Naive thymus-derived CD4-positive, alpha-beta T cell (primary cell): ENCODE measurements around the gene SNUPN. TPM values are rescaled to one million over a fixed set of nuclear protein-coding genes. Genes with fewer than 3 reads are reported as not detected.
"Not testable (repeated sequence)": the region's sequence is repeated elsewhere in the genome, so short reads cannot be mapped to it uniquely, and the experiment has no call there.

Experiments
- ATAC-seq: fragments of 150-1000 bp; cut with Tn5 transposase; 2 replicates; pipeline ENCODE4 v1.10.0; 2021; ENCODE audit warnings: mild to moderate bottlenecking, moderate library complexity
- CTCF ChIA-PET: fragments of 350-600 bp; sonication (Branson Sonifier 250); formaldehyde crosslinking; loops from one replicate; lab custom pipeline; 2021; ENCODE audit warnings: antibody characterized with exemption; lab: Charles Lee
- POLR2A ChIA-PET: fragments of 350-600 bp; sonication (Branson Sonifier 250); formaldehyde crosslinking; loops from one replicate; lab custom pipeline; 2021; ENCODE audit warnings: antibody characterized with exemption, inconsistent platforms; lab: Charles Lee
- DNase-seq, 9 donors: peaks; one replicate each; pipeline versions ENCODE4 v3.0.0 to v3.0.0-alpha.2; 2020 to 2022; ENCODE audit warnings: mixed read lengths in 1 of 9
- H3K27ac ChIP-seq: one replicate; pipeline ENCODE4 v1.7.0; 2013; ENCODE audit warnings: mild to moderate bottlenecking, low read depth, low read length, moderate library complexity
- H3K27me3 ChIP-seq, 2 donors: one replicate each; pipeline ENCODE4 v1.7.0; 2013; ENCODE audit warnings: low read length in 2 of 2, mild to moderate bottlenecking in 2 of 2, moderate library complexity in 2 of 2; ENCODE audit not compliant: control insufficient read depth in 2 of 2, insufficient read depth in 2 of 2
- H3K36me3 ChIP-seq, 3 experiments: 1 replicate in 2 of 3; 2 replicates in 1 of 3; pipeline ENCODE4 v1.7.0; 2013; ENCODE audit warnings: low read length in 3 of 3, mild to moderate bottlenecking in 3 of 3, moderate library complexity in 1 of 3; ENCODE audit not compliant: insufficient read depth in 3 of 3, control insufficient read depth in 2 of 3
- H3K4me1 ChIP-seq, 2 donors: one replicate each; pipeline ENCODE4 v1.7.0; 2013; ENCODE audit warnings: low read length in 2 of 2, mild to moderate bottlenecking in 2 of 2, moderate library complexity in 1 of 2; ENCODE audit not compliant: control insufficient read depth in 2 of 2, insufficient read depth in 2 of 2
- H3K4me3 ChIP-seq: 2 replicates; pipeline ENCODE4 v1.7.0; 2013; ENCODE audit warnings: mild to moderate bottlenecking, low read length
- H3K9me3 ChIP-seq, 3 experiments: 1 replicate in 2 of 3; 2 replicates in 1 of 3; pipeline ENCODE4 v1.7.0; 2013; ENCODE audit warnings: low read length in 3 of 3; ENCODE audit not compliant: control insufficient read depth in 2 of 3
- H3K27ac Mint-ChIP-seq, 9 donors: one replicate each; pipeline ENCODE4 v1.8.0; 2020 to 2022; ENCODE audit warnings: mixed read lengths in 9 of 9, mild to moderate bottlenecking in 8 of 9, moderate library complexity in 5 of 9, inconsistent platforms in 2 of 9
- H3K27me3 Mint-ChIP-seq, 5 donors: one replicate each; pipeline ENCODE4 v1.8.0; 2021 to 2022; ENCODE audit warnings: mixed read lengths in 5 of 5, mild to moderate bottlenecking in 1 of 5
- H3K36me3 Mint-ChIP-seq, 5 donors: one replicate each; pipeline ENCODE4 v1.8.0; 2020 to 2022; ENCODE audit warnings: mixed read lengths in 5 of 5, mild to moderate bottlenecking in 3 of 5, inconsistent platforms in 1 of 5
- H3K4me1 Mint-ChIP-seq, 7 donors: one replicate each; pipeline ENCODE4 v1.8.0; 2020 to 2022; ENCODE audit warnings: mixed read lengths in 7 of 7, mild to moderate bottlenecking in 3 of 7, inconsistent platforms in 1 of 7
- H3K4me3 Mint-ChIP-seq, 10 donors: one replicate each; pipeline ENCODE4 v1.8.0; 2020 to 2022; ENCODE audit warnings: mild to moderate bottlenecking in 10 of 10, mixed read lengths in 10 of 10, moderate library complexity in 6 of 10, inconsistent platforms in 2 of 10
- H3K9me3 Mint-ChIP-seq, 11 donors: one replicate each; pipeline ENCODE4 v1.8.0; 2020 to 2022; ENCODE audit warnings: mixed read lengths in 11 of 11, mild to moderate bottlenecking in 4 of 11, inconsistent platforms in 1 of 11, moderate library complexity in 1 of 11
- intact Hi-C, 2 donors: fragments of 100-400 bp; cut with micrococcal nuclease; formaldehyde crosslinking; loops; one replicate each; pipeline ENCODE4 v1.15.1; 2023
- polyA plus RNA-seq, 2 donors: library from polyadenylated mRNA; unstranded; fragments of 300-500 nt; fragmentation: Illumina TruSeq; gene quantifications; one replicate each; pipeline ENCODE4 v1.2.3, GENCODE V29; 2021
- total RNA-seq, 6 experiments: library from RNA in 5 of 6; stranded (reverse) in 5 of 6; gene quantifications; 1 replicate in 5 of 6; 2 replicates in 1 of 6; pipeline ENCODE4 v1.2.3 and lab custom pipeline; 2021 to 2026

SNUPN gene
- total and polyA plus RNA-seq, 7 experiments from 2014 or later: 16.5 to 51.5 (median 22.6) TPM

- no peak overlapping the region for H3K27ac ChIP-seq
- Mint-ChIP-seq H3K36me3 (peaks cover 0 to 21% (median 0%) of the 10 kb centered on the region in 5 donors), H3K4me3 (no peak overlapping the region), H3K27me3 (no peaks in the 10 kb centered on the region), H3K9me3 (peaks cover 0 to 2% (median 0%) of the 10 kb centered on the region in 11 donors), H3K27ac (no peak overlapping the region), H3K4me1 (peaks cover 0 to 17% (median 10%) of the 10 kb centered on the region in 7 donors)
- no peaks in the 10 kb centered on the region for H3K27me3 ChIP-seq
- H3K4me3 ChIP-seq: no peak overlapping the region
- ChIA-PET CTCF (no interaction called here), POLR2A (interaction anchor here (1.2 kb wide), 1 partner anchor 12 kb away, joined by 3 read pairs; no protein-coding TSS in a partner anchor)
- H3K9me3 ChIP-seq: no peaks in the 10 kb centered on the region
- H3K4me1 ChIP-seq: peaks cover 5 to 7% of the 10 kb centered on the region in 2 donors
- ATAC-seq (no peak), DNase-seq (no peak)
- no peaks in the 10 kb centered on the region for H3K36me3 ChIP-seq
- intact Hi-C loops: no loop called here
These were observed 41.4 kb downstream of the SNUPN start for GRCh38 chr15:75584121-75584520.

GRCh38 chr15:75583701-75584100 lies 41.8 kb downstream of the SNUPN start:
- peaks cover 0 to 17% (median 6%) of the 10 kb centered on the region in 7 donors for H3K4me1 Mint-ChIP-seq
- no peak overlapping the region for H3K27ac Mint-ChIP-seq
- H3K27me3 Mint-ChIP-seq: no peaks in the 10 kb centered on the region
- ChIA-PET CTCF (no interaction called here), POLR2A (interaction anchor here (1.2 kb wide), 1 partner anchor 12 kb away, joined by 3 read pairs; no protein-coding TSS in a partner anchor)
- no peaks in the 10 kb centered on the region for H3K36me3 ChIP-seq
- peaks cover 0 to 2% (median 0%) of the 10 kb centered on the region in 11 donors for H3K9me3 Mint-ChIP-seq
- peaks cover 0 to 18% (median 0%) of the 10 kb centered on the region in 5 donors for H3K36me3 Mint-ChIP-seq
- no peaks in the 10 kb centered on the region for H3K9me3 ChIP-seq
- ATAC-seq (no peak), DNase-seq (no peak)
- intact Hi-C loops: no loop called here
- no peak overlapping the region for H3K27ac ChIP-seq
- H3K4me1 ChIP-seq: peaks cover 5 to 7% of the 10 kb centered on the region in 2 donors
- H3K27me3 ChIP-seq: no peaks in the 10 kb centered on the region
- no peak overlapping the region for H3K4me3 Mint-ChIP-seq
- no peak overlapping the region for H3K4me3 ChIP-seq

- H3K27me3 Mint-ChIP-seq, H3K4me1 ChIP-seq, H3K27me3 ChIP-seq, H3K4me3 ChIP-seq, H3K4me3 Mint-ChIP-seq, intact Hi-C loops, H3K9me3 ChIP-seq, H3K36me3 ChIP-seq, H3K27ac ChIP-seq, ATAC-seq, CTCF ChIA-PET, H3K9me3 Mint-ChIP-seq, DNase-seq: not testable (repeated sequence)
- Mint-ChIP-seq H3K36me3 (peaks cover 0 to 14% (median 0%) of the 10 kb centered on the region in 5 donors), H3K27ac (peak overlapping the region in 1 of 9 donors; percentile 45), H3K4me1 (peaks cover 3 to 13% (median 9%) of the 10 kb centered on the region in 7 donors)
- POLR2A ChIA-PET: interaction anchor here (0.6 kb wide), 1 partner anchor 129 kb away, joined by 3 read pairs; no protein-coding TSS in a partner anchor
These were observed 42.6 kb downstream of the SNUPN start for GRCh38 chr15:75582943-75583342.

- Mint-ChIP-seq H3K9me3 (peaks cover 0 to 2% (median 0%) of the 10 kb centered on the region in 11 donors), H3K27ac (peak within 1 kb of the TSS; percentile 86 to 97 (median 90)), H3K27me3 (no peaks in the 10 kb centered on the region), H3K36me3 (peaks cover 0 to 3% (median 0%) of the 10 kb centered on the region in 5 donors), H3K4me1 (peaks cover 13 to 27% (median 24%) of the 10 kb centered on the region in 7 donors), H3K4me3 (peak within 1 kb of the TSS; percentile 91 to 97 (median 94))
- Histone ChIP-seq H3K4me3 (peak within 1 kb of the TSS; percentile 77), H3K36me3 (no peaks in the 10 kb centered on the region), H3K27ac (peak within 1 kb of the TSS; percentile 78), H3K4me1 (peaks cover 10 to 16% of the 10 kb centered on the region in 2 donors), H3K27me3 (no peaks in the 10 kb centered on the region), H3K9me3 (no peaks in the 10 kb centered on the region)
- intact Hi-C loops: loop anchor here (1.0 to 10.0 kb wide), 10 partner anchors 28 to 214 kb away; partner anchors contain the start of genes MAN2C1 (in 2 of the 2), SNUPN (in 2 of the 2), IMP3 (in 1 of the 2) and SIN3A (in 1 of the 2)
- peak; percentile 90 for ATAC-seq
- DNase-seq: peak; percentile 42 to 74 (median 61)
- CTCF ChIA-PET: interaction anchor here (0.9 to 1.7 kb wide), 5 partner anchors 11 to 211 kb away, joined by 3 to 6 read pairs (median 4); partner anchors contain the start of genes IMP3 and MAN2C1
- POLR2A ChIA-PET: interaction anchor here (1.1 to 2.7 kb wide), 10 partner anchors 11 to 211 kb away, joined by 3 to 32 read pairs (median 4); partner anchors contain the start of genes IMP3, MAN2C1, SIN3A and SNUPN
These were observed 46.3 kb downstream of the SNUPN start, which contains the start of gene PTPN9 for GRCh38 chr15:75578948-75579920. Gene PTPN9 (minus strand): TSS chr15:75579315. CDS start chr15:75578776, 539 bp downstream.

GRCh38 chr15:75578173-75578947 lies 47.2 kb downstream of the SNUPN start:
- peak overlapping the region; percentile 85 to 97 (median 94) for H3K4me3 Mint-ChIP-seq
- H3K27ac Mint-ChIP-seq: peak overlapping the region; percentile 86 to 97 (median 90)
- H3K4me3 ChIP-seq: peak overlapping the region; percentile 77
- peaks cover 0 to 6% (median 0%) of the 10 kb centered on the region in 5 donors for H3K36me3 Mint-ChIP-seq
- no peaks in the 10 kb centered on the region for H3K9me3 ChIP-seq
- peak; percentile 55 for ATAC-seq
- H3K4me1 ChIP-seq: peaks cover 10 to 16% of the 10 kb centered on the region in 2 donors
- CTCF ChIA-PET: interaction anchor here (0.7 to 1.7 kb wide), 6 partner anchors 12 to 210 kb away, joined by 3 to 6 read pairs (median 4); partner anchors contain the start of genes IMP3 and MAN2C1
- H3K27me3 Mint-ChIP-seq: no peaks in the 10 kb centered on the region
- H3K4me1 Mint-ChIP-seq: peaks cover 21 to 36% (median 32%) of the 10 kb centered on the region in 7 donors
- POLR2A ChIA-PET: interaction anchor here (1.1 to 2.7 kb wide), 11 partner anchors 10 to 210 kb away, joined by 3 to 32 read pairs (median 4); partner anchors contain the start of genes IMP3, MAN2C1, SIN3A and SNUPN
- H3K27ac ChIP-seq: peak overlapping the region; percentile 78
- H3K36me3 ChIP-seq: no peaks in the 10 kb centered on the region
- H3K9me3 Mint-ChIP-seq: peaks cover 0 to 2% (median 0%) of the 10 kb centered on the region in 11 donors
- no peaks in the 10 kb centered on the region for H3K27me3 ChIP-seq
- intact Hi-C loops: loop anchor here (2.0 to 10.0 kb wide), 3 partner anchors 36 to 214 kb away; partner anchors contain the start of gene MAN2C1 (in 1 of the 2)
- peak in 8 of 9 donors; percentile 2 to 41 (median 18) for DNase-seq
